Femur (tissue), 1 donor: Measurements from ENCODE around the gene DLG5.

Experiments used
- DNase-seq: peaks from one replicate; pipeline ENCODE4 v3.0.0-alpha.2; 2017

The DLG5 gene

GRCh38 chr10:77887631-77888355 lies 38.8 kb downstream of the DLG5 start:
- no peak for DNase-seq

- no peak for DNase-seq
These were observed 39.7 kb downstream of the DLG5 start for GRCh38 chr10:77886795-77887355.

- DNase-seq = no peak
These were observed 42.4 kb downstream of the DLG5 start for GRCh38 chr10:77884181-77884580.

- DNase-seq = no peak
These were observed 44.9 kb downstream of the DLG5 start for GRCh38 chr10:77881636-77882035.

- DNase-seq = no peak
These were observed 45.3 kb downstream of the DLG5 start for GRCh38 chr10:77881222-77881621.

- no peak for DNase-seq
These were observed 46.8 kb downstream of the DLG5 start for GRCh38 chr10:77879710-77880109.

- DNase-seq = no peak
These were observed 47.5 kb downstream of the DLG5 start for GRCh38 chr10:77879065-77879464.

- DNase-seq = peak; percentile 41
These were observed 48.9 kb downstream of the DLG5 start for GRCh38 chr10:77877441-77878344.

GRCh38 chr10:77875730-77876129 lies 50.8 kb downstream of the DLG5 start:
- no peak for DNase-seq

GRCh38 chr10:77874872-77875271 lies 51.7 kb downstream of the DLG5 start:
- DNase-seq = no peak

GRCh38 chr10:77873536-77874380 lies 52.8 kb downstream of the DLG5 start:
- peak; percentile 32 for DNase-seq

- DNase-seq = no peak
These were observed 53.5 kb downstream of the DLG5 start for GRCh38 chr10:77872947-77873535.

- peak; percentile 67 for DNase-seq
These were observed 54.2 kb downstream of the DLG5 start for GRCh38 chr10:77872151-77872946.

- DNase-seq = no peak
These were observed 56.7 kb downstream of the DLG5 start for GRCh38 chr10:77869626-77870420.

GRCh38 chr10:77868523-77868922 lies 58.0 kb downstream of the DLG5 start:
- DNase-seq = no peak

GRCh38 chr10:77867124-77867719 lies 59.3 kb downstream of the DLG5 start:
- DNase-seq = no peak

- DNase-seq = no peak
These were observed 60.0 kb downstream of the DLG5 start for GRCh38 chr10:77866598-77866997.

- DNase-seq = no peak
These were observed 60.8 kb downstream of the DLG5 start for GRCh38 chr10:77865580-77866324.

GRCh38 chr10:77864151-77864851 lies 62.3 kb downstream of the DLG5 start:
- no peak for DNase-seq
